Endothelial cell of umbilical vein (primary cell): ENCODE measurements around the gene PGR. TPM values are rescaled to one million over a fixed set of nuclear protein-coding genes. Genes with fewer than 3 reads are reported as not detected.
"Not testable (repeated sequence)": the region's sequence is repeated elsewhere in the genome, so short reads cannot be mapped to it uniquely, and the experiment has no call there.

Experiments
- BruUV-seq: library from RNA; stranded (reverse); fragments of 400-500 nt; replicated peaks from 2 replicates; lab custom pipeline; 2021; lab: Mats Ljungman, UMichigan
- CTCF ChIA-PET: fragments of 300-600, 350-600 bp; sonication (Branson Sonifier 250); formaldehyde crosslinking; loops from one replicate; lab custom pipeline; 2021; ENCODE audit warnings: antibody characterized with exemption, inconsistent platforms; lab: Charles Lee
- POLR2A ChIA-PET: fragments of 300-600, 350-600 bp; sonication (Branson Sonifier 250); formaldehyde crosslinking; loops from one replicate; lab custom pipeline; 2021; ENCODE audit warnings: antibody characterized with exemption, inconsistent platforms; lab: Charles Lee
- DNase-seq: peaks from one replicate; pipeline ENCODE4 v3.0.0-alpha.2; 2011; ENCODE audit warnings: low read depth, low spot score
- FAIRE-seq: peaks from 2 replicates; lab custom pipeline; 2011; peaks lifted over from hg19 to GRCh38; lab: Jason Lieb, UNC
- H2AFZ ChIP-seq: 2 replicates; pipeline ENCODE4 v1.6.0; 2012; ENCODE audit warnings: low read depth, low read length, control low read depth, inconsistent platforms
- H3K27ac ChIP-seq: 2 replicates; pipeline ENCODE4 v1.5.1; 2011; ENCODE audit warnings: low read depth, mild to moderate bottlenecking, control low read depth, low read length, moderate library complexity; ENCODE audit not compliant: insufficient read depth
- H3K27me3 ChIP-seq, 2 experiments: 2 replicates each; pipeline versions ENCODE4 v1.6.0 to v1.6.1; 2011; ENCODE audit warnings: low read length in 2 of 2, mixed read lengths in 1 of 2; ENCODE audit not compliant: control insufficient read depth in 2 of 2, insufficient read depth in 2 of 2
- H3K36me3 ChIP-seq, 2 experiments: 2 replicates in 1 of 2; 3 replicates in 1 of 2; pipeline ENCODE4 v1.5.1; 2011; ENCODE audit warnings: low read length in 2 of 2, mild to moderate bottlenecking in 1 of 2, moderate library complexity in 1 of 2; ENCODE audit not compliant: control insufficient read depth in 2 of 2, insufficient read depth in 2 of 2; ENCODE audit errors: extremely low read depth in 1 of 2
- H3K4me1 ChIP-seq: 3 replicates; pipeline ENCODE4 v1.5.1; 2011; ENCODE audit warnings: mild to moderate bottlenecking, low read length; ENCODE audit not compliant: control insufficient read depth, insufficient read depth; ENCODE audit errors: extremely low read depth
- H3K4me2 ChIP-seq: 2 replicates; pipeline ENCODE4 v1.6.1; 2011; ENCODE audit warnings: low read length, control low read depth, mixed read lengths; ENCODE audit not compliant: insufficient read depth
- H3K4me3 ChIP-seq, 3 experiments: fragments of 200-600 bp in 1 of 3; sonication (generic), shearing (Covaris generic) in 1 of 3; replicated peaks in 1 of 3; 2 replicates each; pipeline ENCODE4 v1.5.1; 2011 to 2016; ENCODE audit warnings: control low read depth in 3 of 3, low read length in 3 of 3, mild to moderate bottlenecking in 2 of 3, inconsistent platforms in 1 of 3, low read depth in 1 of 3, moderate library complexity in 1 of 3; ENCODE audit not compliant: insufficient read depth in 1 of 3
- H3K79me2 ChIP-seq: 2 replicates; pipeline ENCODE4 v1.6.0; 2012; ENCODE audit warnings: low read length, inconsistent platforms; ENCODE audit not compliant: control insufficient read depth, insufficient read depth
- H3K9ac ChIP-seq: replicated peaks from 2 replicates; pipeline ENCODE3; 2011; ENCODE audit warnings: low read length, control low read depth; ENCODE audit not compliant: insufficient read depth; ENCODE audit errors: extremely low read depth
- H3K9me1 ChIP-seq: replicated peaks from 3 replicates; pipeline ENCODE4 v1.6.0; 2011; ENCODE audit warnings: mild to moderate bottlenecking, low read length; ENCODE audit not compliant: control insufficient read depth, insufficient read depth; ENCODE audit errors: extremely low read depth
- H3K9me3 ChIP-seq: replicated peaks from 2 replicates; pipeline ENCODE4 v1.5.1; 2012; ENCODE audit warnings: low read length, inconsistent platforms; ENCODE audit not compliant: control insufficient read depth, insufficient read depth
- H4K20me1 ChIP-seq: replicated peaks from 2 replicates; pipeline ENCODE3; 2011; ENCODE audit warnings: mild to moderate bottlenecking, low read length; ENCODE audit not compliant: control insufficient read depth, insufficient read depth; ENCODE audit errors: extremely low read depth
- EZH2 ChIP-seq: IDR thresholded peaks from 2 replicates; pipeline ENCODE4 v1.6.1; 2012; ENCODE audit warnings: borderline replicate concordance, low read depth, mild to moderate bottlenecking, moderate library complexity, low read length, inconsistent platforms; ENCODE audit not compliant: severe bottlenecking
- GATA2 ChIP-seq: IDR thresholded peaks from 2 replicates; pipeline ENCODE4 v1.7.0; 2011; ENCODE audit warnings: low read depth, mild to moderate bottlenecking, moderate library complexity, mixed read lengths, low read length; ENCODE audit not compliant: insufficient read length, insufficient read depth
- MAX ChIP-seq: IDR thresholded peaks from 2 replicates; pipeline ENCODE4 v1.6.1; 2011; ENCODE audit not compliant: insufficient read depth, insufficient read length
- MYC ChIP-seq: IDR thresholded peaks from one replicate; pipeline ENCODE4 v1.6.1; 2011; ENCODE audit warnings: mild to moderate bottlenecking, low read depth, low read length
- POLR2AphosphoS5 ChIP-seq: IDR thresholded peaks from 2 replicates; pipeline ENCODE4 v1.6.1; 2012; ENCODE audit warnings: low read depth, mild to moderate bottlenecking, control low read depth, low read length, moderate library complexity; ENCODE audit not compliant: insufficient read depth
- dilution Hi-C: fragments of 300-500 bp; cut with MboI; formaldehyde crosslinking; loops from one replicate; pipeline ENCODE4 v1.15.0; 2019; ENCODE audit warnings: low sequenced_read_pairs; ENCODE audit not compliant: extremely low pct_ligation_motif_present
- intact Hi-C: fragments of 100-400 bp; cut with micrococcal nuclease; formaldehyde crosslinking; loops from one replicate; pipeline ENCODE4 v1.10.0; 2022
- polyA plus RNA-seq, 4 experiments: library from polyadenylated mRNA; depleted of rRNA in 3 of 4; stranded (reverse) in 3 of 4; unstranded in 1 of 4; fragments of >200 nt; gene quantifications; 2 replicates each; pipeline versions ENCODE4 v1.2.1 to v1.2.3, GENCODE V29; 2011 to 2012; ENCODE audit warnings: missing spikeins in 1 of 4
- total RNA-seq: library from RNA; stranded (reverse); gene quantifications from 2 replicates; pipeline ENCODE4 v1.2.3, GENCODE V29; 2021

PGR gene
- total and polyA plus RNA-seq, 2 donors (not counting 3 experiments of a cell fraction or from before 2014, with no cell fraction given), result not detected

DNA sequence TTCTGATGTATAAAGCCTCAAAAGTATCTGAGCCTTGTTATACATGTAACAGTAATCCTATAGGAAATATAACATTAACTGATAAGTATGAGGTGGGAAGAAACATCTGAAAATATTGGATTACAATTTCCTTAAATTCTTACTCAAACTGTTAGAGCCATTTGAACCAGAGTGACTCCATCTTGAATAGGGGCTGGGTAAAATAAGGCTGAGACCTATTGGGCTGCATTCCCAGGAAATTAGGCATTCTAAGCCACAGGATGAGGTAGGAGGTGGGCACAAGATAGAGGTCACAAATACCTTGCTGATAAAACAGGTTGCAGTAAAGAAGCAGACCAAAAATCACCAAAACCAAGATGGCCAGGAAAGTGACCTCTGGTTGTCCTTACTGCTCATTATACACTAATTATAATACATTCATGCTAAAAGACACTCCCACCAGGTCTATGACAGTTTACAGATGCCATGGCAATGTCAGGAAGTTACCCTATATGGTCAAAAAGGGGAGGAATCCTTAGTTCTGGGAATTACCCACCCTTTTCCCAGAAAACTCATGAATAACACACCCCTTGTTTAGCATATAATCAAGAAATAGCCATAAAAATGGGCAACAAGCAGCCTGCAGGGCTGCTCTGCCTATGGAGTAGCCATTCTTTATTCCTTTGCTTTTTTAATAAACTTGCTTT is 114.9 kb downstream of the PGR start:
- no peaks in the 10 kb centered on the region for H3K79me2 ChIP-seq
- no peak overlapping the region for H2AFZ ChIP-seq
- no peaks in the 10 kb centered on the region for H3K27me3 ChIP-seq
- no peaks in the 10 kb centered on the region for H3K36me3 ChIP-seq
- CTCF ChIA-PET, result no interaction called here
- no peaks in the 10 kb centered on the region for H4K20me1 ChIP-seq
- H3K4me3 ChIP-seq, result no peak overlapping the region
- H3K27ac ChIP-seq, result no peak overlapping the region
- no peaks in the 10 kb centered on the region for H3K9me1 ChIP-seq
- no peak for TF ChIP-seq MYC
- no peak for TF ChIP-seq GATA2
- TF ChIP-seq POLR2AphosphoS5, result no peak
- no peak for TF ChIP-seq EZH2
- TF ChIP-seq MAX, result no peak
- no peak overlapping the region for H3K9ac ChIP-seq
- intact Hi-C loops, result no loop called here
- POLR2A ChIA-PET, result no interaction called here
- dilution Hi-C loops, result no loop called here
- no peak for DNase-seq
- no TSS peak for BruUV-seq
- H3K4me2 ChIP-seq, result no peak overlapping the region
- H3K9me3 ChIP-seq, result no peaks in the 10 kb centered on the region
- H3K4me1 ChIP-seq, result no peaks in the 10 kb centered on the region
- no peak for FAIRE-seq

DNA sequence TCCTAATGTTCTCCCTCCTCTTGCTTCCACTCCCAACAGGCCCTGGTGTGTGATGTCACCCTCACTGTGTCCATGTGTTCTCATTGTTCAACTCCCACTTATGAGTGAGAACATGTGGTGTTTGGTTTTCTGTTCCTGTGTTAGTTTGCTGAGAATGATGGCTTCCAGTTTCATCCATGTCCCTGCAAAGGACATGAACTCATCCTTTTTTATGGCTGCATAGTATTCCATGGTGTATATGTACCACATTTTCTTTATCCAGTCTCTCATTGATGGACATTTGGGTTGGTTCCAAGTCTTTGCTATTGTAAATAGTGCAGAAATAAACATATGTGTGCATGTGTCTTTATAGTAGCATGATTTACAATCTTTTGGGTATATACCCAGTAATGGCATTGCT is 115.9 kb downstream of the PGR start:
- H3K27me3 ChIP-seq, H3K9me3 ChIP-seq, BruUV-seq, POLR2A ChIA-PET, H4K20me1 ChIP-seq, H3K4me1 ChIP-seq, intact Hi-C loops, H3K79me2 ChIP-seq, H3K9me1 ChIP-seq, H3K36me3 ChIP-seq, H3K27ac ChIP-seq, H3K4me2 ChIP-seq, H3K4me3 ChIP-seq, dilution Hi-C loops, CTCF ChIA-PET, DNase-seq, FAIRE-seq, H3K9ac ChIP-seq, H2AFZ ChIP-seq: not testable (repeated sequence)
